H9 (cell line): ENCODE data around the gene NXNL2. TPM values are rescaled to one million over a fixed set of nuclear protein-coding genes. Genes with fewer than 3 reads are reported as not detected.

Experiments
- DNase-seq: peaks from one replicate; pipeline ENCODE4 v3.0.0-alpha.2; 2017
- H2AFZ ChIP-seq: one replicate; pipeline ENCODE4 v1.6.1; 2013; ENCODE audit warnings: mild to moderate bottlenecking, low read length, control low read depth, moderate library complexity
- H2AK5ac ChIP-seq: 2 replicates; pipeline ENCODE4 v1.6.1; 2013; ENCODE audit warnings: low read length, control low read depth, mixed read lengths; ENCODE audit not compliant: insufficient read length
- H2BK120ac ChIP-seq: one replicate; pipeline ENCODE4 v1.6.1; 2013; ENCODE audit warnings: low read depth, mild to moderate bottlenecking, low read length, control low read depth, inconsistent platforms; ENCODE audit not compliant: poor library complexity, severe bottlenecking
- H2BK12ac ChIP-seq: 2 replicates; pipeline ENCODE4 v1.6.1; 2013; ENCODE audit warnings: low read length, control low read depth, mixed read lengths, low read depth; ENCODE audit not compliant: insufficient read length
- H2BK15ac ChIP-seq: 2 replicates; pipeline ENCODE4 v1.6.1; 2013; ENCODE audit warnings: low read depth, low read length, control low read depth
- H2BK20ac ChIP-seq: one replicate; pipeline ENCODE4 v1.6.1; 2013; ENCODE audit warnings: low read depth, mild to moderate bottlenecking, low read length, control low read depth, inconsistent platforms; ENCODE audit not compliant: poor library complexity, severe bottlenecking
- H2BK5ac ChIP-seq: 2 replicates; pipeline ENCODE4 v1.6.1; 2013; ENCODE audit warnings: low read length, control low read depth, mixed read lengths; ENCODE audit not compliant: insufficient read length
- H3K14ac ChIP-seq: 2 replicates; pipeline ENCODE4 v1.6.1; 2013; ENCODE audit warnings: low read length, control low read depth; ENCODE audit not compliant: insufficient read depth
- H3K18ac ChIP-seq: 2 replicates; pipeline ENCODE4 v1.6.1; 2013; ENCODE audit warnings: low read depth, mild to moderate bottlenecking, mixed read lengths, low read length, control low read depth; ENCODE audit not compliant: insufficient read length
- H3K23ac ChIP-seq: 2 replicates; pipeline ENCODE4 v1.6.1; 2013; ENCODE audit warnings: low read length, control low read depth, mixed read lengths, low read depth; ENCODE audit not compliant: insufficient read length
- H3K23me2 ChIP-seq: 2 replicates; pipeline ENCODE4 v1.6.1; 2013; ENCODE audit warnings: low read depth, mild to moderate bottlenecking, mixed read lengths, low read length, control low read depth; ENCODE audit not compliant: insufficient read length, poor library complexity, severe bottlenecking
- H3K27ac ChIP-seq: 2 replicates; pipeline ENCODE4 v1.5.1; 2013; ENCODE audit warnings: low read length, control low read depth, mixed read lengths, low read depth; ENCODE audit not compliant: insufficient read length
- H3K27me3 ChIP-seq: 2 replicates; pipeline ENCODE4 v1.6.1; 2013; ENCODE audit warnings: low read length, control low read depth, inconsistent platforms; ENCODE audit not compliant: insufficient read depth
- H3K4ac ChIP-seq: 2 replicates; pipeline ENCODE4 v1.6.1; 2013; ENCODE audit warnings: low read depth, mild to moderate bottlenecking, control low read depth, inconsistent platforms, low read length, moderate library complexity
- H3K4me1 ChIP-seq: 2 replicates; pipeline ENCODE4 v1.6.1; 2013; ENCODE audit warnings: low read length, control low read depth, inconsistent platforms; ENCODE audit not compliant: insufficient read depth
- H3K4me2 ChIP-seq: 2 replicates; pipeline ENCODE4 v1.6.1; 2013; ENCODE audit warnings: low read length, control low read depth, mixed read lengths; ENCODE audit not compliant: insufficient read length, insufficient read depth
- H3K56ac ChIP-seq: 2 replicates; pipeline ENCODE4 v1.6.1; 2013; ENCODE audit warnings: low read depth, mild to moderate bottlenecking, mixed read lengths, low read length, control low read depth; ENCODE audit not compliant: insufficient read length
- H3K79me1 ChIP-seq: 2 replicates; pipeline ENCODE4 v1.6.1; 2013; ENCODE audit warnings: low read depth, mild to moderate bottlenecking, moderate library complexity, low read length, control low read depth, inconsistent platforms; ENCODE audit not compliant: insufficient read depth, poor library complexity, severe bottlenecking
- H3K79me2 ChIP-seq: 2 replicates; pipeline ENCODE4 v1.6.1; 2013; ENCODE audit warnings: low read length, control low read depth, inconsistent platforms; ENCODE audit not compliant: insufficient read depth
- H3K9ac ChIP-seq: 2 replicates; pipeline ENCODE4 v1.6.1; 2013; ENCODE audit warnings: low read length, control low read depth, mixed read lengths; ENCODE audit not compliant: insufficient read length; ENCODE audit errors: extremely low read depth
- H3K9me3 ChIP-seq: one replicate; pipeline ENCODE4 v1.6.1; 2013; ENCODE audit warnings: low read depth, low read length, inconsistent platforms; ENCODE audit not compliant: control insufficient read depth
- H3T11ph ChIP-seq: one replicate; pipeline ENCODE4 v1.6.1; 2013; ENCODE audit warnings: mild to moderate bottlenecking, low read length, control low read depth, inconsistent platforms
- H4K20me1 ChIP-seq: one replicate; pipeline ENCODE4 v1.6.1; 2013; ENCODE audit not compliant: control insufficient read depth, insufficient read length, insufficient read depth
- H4K5ac ChIP-seq: 2 replicates; pipeline ENCODE4 v1.6.1; 2013; ENCODE audit warnings: low read depth, mild to moderate bottlenecking, mixed read lengths, low read length, control low read depth; ENCODE audit not compliant: insufficient read length
- H4K8ac ChIP-seq: replicated peaks from 2 replicates; pipeline ENCODE4 v1.6.1; 2013; ENCODE audit warnings: low read length, control low read depth, mixed read lengths, low read depth; ENCODE audit not compliant: insufficient read length
- H4K91ac ChIP-seq: 2 replicates; pipeline ENCODE4 v1.6.1; 2013; ENCODE audit warnings: low read depth, mild to moderate bottlenecking, moderate library complexity, mixed read lengths, low read length, control low read depth; ENCODE audit not compliant: insufficient read length
- H3K27ac Mint-ChIP-seq, 3 experiments: 2 replicates in 2 of 3; 3 replicates in 1 of 3; pipeline ENCODE4 v1.8.0; 2020 to 2021; ENCODE audit warnings: mixed read lengths in 3 of 3, mild to moderate bottlenecking in 1 of 3, moderate library complexity in 1 of 3
- H3K27me3 Mint-ChIP-seq: 2 replicates; pipeline ENCODE4 v1.8.0; 2021; ENCODE audit warnings: low read depth, mild to moderate bottlenecking, moderate library complexity, mixed read lengths
- H3K36me3 Mint-ChIP-seq, 3 experiments: 2 replicates in 2 of 3; 3 replicates in 1 of 3; pipeline ENCODE4 v1.8.0; 2020 to 2021; ENCODE audit warnings: low read depth in 3 of 3, mixed read lengths in 3 of 3; ENCODE audit not compliant: insufficient read depth in 1 of 3
- H3K4me1 Mint-ChIP-seq, 2 experiments: 2 replicates each; pipeline ENCODE4 v1.8.0; 2020; ENCODE audit warnings: mixed read lengths in 2 of 2
- H3K4me3 Mint-ChIP-seq, 2 experiments: 2 replicates in 1 of 2; 3 replicates in 1 of 2; pipeline ENCODE4 v1.8.0; 2020 to 2021; ENCODE audit warnings: mild to moderate bottlenecking in 2 of 2, mixed read lengths in 2 of 2, moderate library complexity in 1 of 2
- H3K9me3 Mint-ChIP-seq, 2 experiments: 2 replicates in 1 of 2; 3 replicates in 1 of 2; pipeline ENCODE4 v1.8.0; 2020; ENCODE audit warnings: mild to moderate bottlenecking in 2 of 2, mixed read lengths in 2 of 2, moderate library complexity in 1 of 2
- WGBS: extraction: QIAGEN DNeasy Blood & Tissue Kit; methylation state at CpG from one replicate; pipeline ENCODE4 v1.1.7; 2013; ENCODE audit warnings: missing lambda C conversion rate, low lambda C conversion rate, mixed read lengths; ENCODE audit not compliant: insufficient read length; ENCODE audit errors: extremely low coverage; 5-methylcytosine and 5-hydroxymethylcytosine counted together
- total RNA-seq: library from RNA; stranded (reverse); gene quantifications from 2 replicates; pipeline ENCODE4 v1.2.1, GENCODE V29; 2021
- TF ChIP-seq, protein P1 (sequence below): fragments of 200-600 bp; sonication (generic); conservative IDR thresholded peaks from 3 replicates; pipeline ENCODE4 v1.8.0; 2021; ENCODE audit warnings: antibody characterized with exemption, mild to moderate bottlenecking

The NXNL2 gene
- total RNA-seq, 1 experiment from 2014 or later: 0.57 TPM

DNA sequence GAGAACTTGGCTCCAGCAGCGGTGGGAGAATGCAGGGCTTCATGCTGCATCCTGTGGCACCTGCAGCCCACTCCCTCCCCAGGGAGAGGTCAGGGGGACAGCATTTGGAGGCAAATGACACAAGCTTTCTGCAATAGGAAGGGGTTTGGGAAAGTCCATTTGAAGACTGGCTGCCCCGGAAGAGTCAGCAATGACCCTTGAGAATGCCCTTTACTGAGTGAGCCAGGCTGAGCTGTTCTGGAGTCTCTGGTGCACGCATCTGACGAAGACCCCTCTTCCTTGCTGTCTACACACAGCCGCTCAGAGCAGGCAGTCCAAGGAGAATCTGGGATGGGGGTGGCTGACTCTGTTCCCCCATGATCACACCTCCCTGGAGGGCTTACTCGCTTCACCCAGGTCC lies 5.5 kb upstream of the NXNL2 start:
- H2BK5ac ChIP-seq: no peak overlapping the region
- no peak overlapping the region for H3K56ac ChIP-seq
- H2AK5ac ChIP-seq: no peak overlapping the region
- H3K27me3 ChIP-seq: no peaks in the 10 kb centered on the region
- no peak overlapping the region for H2BK12ac ChIP-seq
- no peak overlapping the region for H3K4me2 ChIP-seq
- no peak overlapping the region for H2AFZ ChIP-seq
- H4K8ac ChIP-seq: no peak overlapping the region
- peaks cover 11% of the 10 kb centered on the region; the same call in 1 of the 2 replicates for H3K4me1 ChIP-seq
- H3T11ph ChIP-seq: no peak overlapping the region
- no peak overlapping the region for H3K4ac ChIP-seq
- H3K14ac ChIP-seq: no peak overlapping the region
- H3K18ac ChIP-seq: no peak overlapping the region
- H3K4me3 Mint-ChIP-seq: no peak overlapping the region
- H3K79me2 ChIP-seq: no peaks in the 10 kb centered on the region
- no peak overlapping the region for H3K27ac ChIP-seq
- H4K5ac ChIP-seq: no peak overlapping the region
- no peak overlapping the region for H2BK120ac ChIP-seq
- WGBS: no CpG with 5 or more reads among the region's 6 CpGs
- no peaks in the 10 kb centered on the region for H3K9me3 ChIP-seq
- DNase-seq: no peak
- H3K4me1 Mint-ChIP-seq: peaks cover 31 to 42% of the 10 kb centered on the region in 2 experiments
- H4K91ac ChIP-seq: no peak overlapping the region
- H3K23ac ChIP-seq: no peak overlapping the region
- H3K9me3 Mint-ChIP-seq: peaks cover 0 to 2% of the 10 kb centered on the region in 2 experiments; a peak in 1 of 5 replicates
- peak overlapping the region in 1 of 3 experiments; percentile 60; a peak in 1 of 7 replicates for H3K27ac Mint-ChIP-seq
- H3K23me2 ChIP-seq: peaks cover 7% of the 10 kb centered on the region
- H3K79me1 ChIP-seq: no peaks in the 10 kb centered on the region
- H3K36me3 Mint-ChIP-seq: no peaks in the 10 kb centered on the region; a peak in 1 of 7 replicates
- H3K27me3 Mint-ChIP-seq: peaks cover 16% of the 10 kb centered on the region
- TF ChIP-seq, protein P1, sequence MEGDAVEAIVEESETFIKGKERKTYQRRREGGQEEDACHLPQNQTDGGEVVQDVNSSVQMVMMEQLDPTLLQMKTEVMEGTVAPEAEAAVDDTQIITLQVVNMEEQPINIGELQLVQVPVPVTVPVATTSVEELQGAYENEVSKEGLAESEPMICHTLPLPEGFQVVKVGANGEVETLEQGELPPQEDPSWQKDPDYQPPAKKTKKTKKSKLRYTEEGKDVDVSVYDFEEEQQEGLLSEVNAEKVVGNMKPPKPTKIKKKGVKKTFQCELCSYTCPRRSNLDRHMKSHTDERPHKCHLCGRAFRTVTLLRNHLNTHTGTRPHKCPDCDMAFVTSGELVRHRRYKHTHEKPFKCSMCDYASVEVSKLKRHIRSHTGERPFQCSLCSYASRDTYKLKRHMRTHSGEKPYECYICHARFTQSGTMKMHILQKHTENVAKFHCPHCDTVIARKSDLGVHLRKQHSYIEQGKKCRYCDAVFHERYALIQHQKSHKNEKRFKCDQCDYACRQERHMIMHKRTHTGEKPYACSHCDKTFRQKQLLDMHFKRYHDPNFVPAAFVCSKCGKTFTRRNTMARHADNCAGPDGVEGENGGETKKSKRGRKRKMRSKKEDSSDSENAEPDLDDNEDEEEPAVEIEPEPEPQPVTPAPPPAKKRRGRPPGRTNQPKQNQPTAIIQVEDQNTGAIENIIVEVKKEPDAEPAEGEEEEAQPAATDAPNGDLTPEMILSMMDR: no peak
- H4K20me1 ChIP-seq: no peaks in the 10 kb centered on the region
- H3K9ac ChIP-seq: no peak overlapping the region
- H2BK15ac ChIP-seq: no peak overlapping the region
- no peak overlapping the region for H2BK20ac ChIP-seq
